ENCODE results near the gene ARV1. TPM values are rescaled to one million over a fixed set of nuclear protein-coding genes. Genes with fewer than 3 reads are reported as not detected.

The ARV1 gene
- total RNA-seq, 1 experiment from 2014 or later: 8.0 TPM

GRCh38 chr1:231040800-231041718, 62.2 kb downstream of the ARV1 start:
- Histone ChIP-seq H3K18ac (ENCODE audit: insufficient read length, low read depth, low read length) (no peak overlapping the region), H3K27ac (ENCODE audit: insufficient read length, low read depth, low read length) (no peak overlapping the region), H4K20me1 (ENCODE audit: control insufficient read depth, insufficient read depth, insufficient read length) (no peaks in the 10 kb centered on the region), H3K23ac (ENCODE audit: insufficient read length, low read depth, low read length) (no peak overlapping the region), H4K5ac (ENCODE audit: insufficient read length, low read depth, low read length) (no peak overlapping the region), H3K56ac (ENCODE audit: insufficient read length, low read depth, low read length) (no peak overlapping the region), H2AK5ac (ENCODE audit: insufficient read length, low read length) (no peak overlapping the region), H2BK120ac (ENCODE audit: low read depth, low read length, poor library complexity, severe bottlenecking) (no peak overlapping the region), H3K4me1 (ENCODE audit: insufficient read depth, low read length) (no peaks in the 10 kb centered on the region), H4K8ac (replicated peaks; ENCODE audit: insufficient read length, low read depth, low read length) (no peak overlapping the region), H2BK20ac (ENCODE audit: low read depth, low read length, poor library complexity, severe bottlenecking) (no peak overlapping the region), H2BK12ac (ENCODE audit: insufficient read length, low read depth, low read length) (no peak overlapping the region), H3K4ac (ENCODE audit: low read depth, low read length) (no peak overlapping the region), H3K23me2 (ENCODE audit: insufficient read length, low read depth, low read length, poor library complexity, severe bottlenecking) (peaks cover 12% of the 10 kb centered on the region), H2BK15ac (ENCODE audit: low read depth, low read length) (no peak overlapping the region), H3K79me2 (ENCODE audit: insufficient read depth, low read length) (no peaks in the 10 kb centered on the region), H2BK5ac (ENCODE audit: insufficient read length, low read length) (no peak overlapping the region), H3K14ac (ENCODE audit: insufficient read depth, low read length) (no peak overlapping the region), H3K79me1 (ENCODE audit: insufficient read depth, low read depth, low read length, poor library complexity, severe bottlenecking) (no peaks in the 10 kb centered on the region), H2AFZ (ENCODE audit: low read length) (no peak overlapping the region), H3K4me2 (ENCODE audit: insufficient read depth, insufficient read length, low read length) (peak overlapping the region; percentile 52), H3K9me3 (ENCODE audit: control insufficient read depth, low read depth, low read length) (peaks cover 8% of the 10 kb centered on the region), H4K91ac (ENCODE audit: insufficient read length, low read depth, low read length) (no peak overlapping the region), H3K9ac (ENCODE audit: extremely low read depth, insufficient read length, low read length) (no peak overlapping the region), H3T11ph (ENCODE audit: low read length) (no peak overlapping the region), H3K27me3 (ENCODE audit: insufficient read depth, low read length) (peaks cover 51% of the 10 kb centered on the region; the same call in 1 of the 2 replicates)
- peak overlapping the region; percentile 57 to 82 for H3K4me3 Mint-ChIP-seq
- H3K27me3 Mint-ChIP-seq (ENCODE audit: low read depth): peaks cover 96% of the 10 kb centered on the region
- H3K27ac Mint-ChIP-seq: no peak overlapping the region; a peak in 1 of 7 replicates
- DNase-seq: peak; percentile 42
- TF ChIP-seq CTCF (conservative IDR thresholded peaks at IDR 0.05): no peak
- H3K9me3 Mint-ChIP-seq: peaks cover 7 to 8% of the 10 kb centered on the region in 2 experiments
- no CpG with 5 or more reads among the region's 37 CpGs for WGBS (ENCODE audit: extremely low coverage, insufficient read length, low lambda C conversion rate)
- H3K4me1 Mint-ChIP-seq: peaks cover 10 to 13% of the 10 kb centered on the region in 2 experiments
- H3K36me3 Mint-ChIP-seq (ENCODE audit: insufficient read depth in 1 of 3, low read depth in 3 of 3): no peaks in the 10 kb centered on the region; a peak in 1 of 7 replicates
